ENCODE measurements around the gene ABCA13. TPM values are rescaled to one million over a fixed set of nuclear protein-coding genes. Genes with fewer than 3 reads are reported as not detected.

The ABCA13 gene
- total RNA-seq, 4 donors from 2014 or later = under 0.01 to 0.96 (median 0.35) TPM

DNA sequence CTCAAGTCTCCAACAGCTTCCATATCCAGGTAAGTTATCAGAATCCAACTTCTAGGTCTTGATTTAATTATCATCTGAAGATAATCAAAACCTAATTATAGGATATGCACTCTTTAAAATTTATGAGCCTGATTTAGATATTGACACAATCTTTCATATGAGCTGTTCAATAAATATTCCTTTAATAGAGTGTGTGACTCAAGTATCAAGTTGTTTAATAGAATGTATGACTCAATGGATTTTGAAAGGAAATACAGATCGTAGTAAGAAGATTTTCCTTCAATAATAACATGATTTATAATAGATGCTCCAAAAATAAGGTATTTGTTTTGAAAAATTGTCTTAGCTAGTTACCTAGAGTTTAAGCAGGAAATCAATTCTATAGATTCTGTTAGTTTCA, 97.8 kb downstream of the ABCA13 start:
- TF ChIP-seq POLR2AphosphoS5 (IDR thresholded peaks at IDR 0.05) (no peak), POLR2A (IDR thresholded peaks at IDR 0.05) (no peak)
- TF ChIP-seq, protein P1, sequence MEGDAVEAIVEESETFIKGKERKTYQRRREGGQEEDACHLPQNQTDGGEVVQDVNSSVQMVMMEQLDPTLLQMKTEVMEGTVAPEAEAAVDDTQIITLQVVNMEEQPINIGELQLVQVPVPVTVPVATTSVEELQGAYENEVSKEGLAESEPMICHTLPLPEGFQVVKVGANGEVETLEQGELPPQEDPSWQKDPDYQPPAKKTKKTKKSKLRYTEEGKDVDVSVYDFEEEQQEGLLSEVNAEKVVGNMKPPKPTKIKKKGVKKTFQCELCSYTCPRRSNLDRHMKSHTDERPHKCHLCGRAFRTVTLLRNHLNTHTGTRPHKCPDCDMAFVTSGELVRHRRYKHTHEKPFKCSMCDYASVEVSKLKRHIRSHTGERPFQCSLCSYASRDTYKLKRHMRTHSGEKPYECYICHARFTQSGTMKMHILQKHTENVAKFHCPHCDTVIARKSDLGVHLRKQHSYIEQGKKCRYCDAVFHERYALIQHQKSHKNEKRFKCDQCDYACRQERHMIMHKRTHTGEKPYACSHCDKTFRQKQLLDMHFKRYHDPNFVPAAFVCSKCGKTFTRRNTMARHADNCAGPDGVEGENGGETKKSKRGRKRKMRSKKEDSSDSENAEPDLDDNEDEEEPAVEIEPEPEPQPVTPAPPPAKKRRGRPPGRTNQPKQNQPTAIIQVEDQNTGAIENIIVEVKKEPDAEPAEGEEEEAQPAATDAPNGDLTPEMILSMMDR (IDR thresholded peaks at IDR 0.05) = no peak
- intact Hi-C loops (cut with DNase I; ENCODE audit: low total_unique reads) (no loop called here), in situ Hi-C loops (cut with MboI; ENCODE audit: low pct_ligation_motif_present in 1 of 4, low pct_unique_long_range_greater_than_20kb in 1 of 4, low sequenced_read_pairs in 3 of 4) (no loop called here)
- no peak for DNase-seq
- Histone ChIP-seq H3K27ac (no peak overlapping the region), H3K27me3 (no peaks in the 10 kb centered on the region), H3K4me1 (no peaks in the 10 kb centered on the region), H3K36me3 (no peaks in the 10 kb centered on the region), H3K9me3 (no peaks in the 10 kb centered on the region), H3K4me3 (no peak overlapping the region)
- 62 to 72% methylated on average over 1 of the region's 1 CpG for WGBS, 2 donors (ENCODE audit: low coverage in 1 of 2)

DNA sequence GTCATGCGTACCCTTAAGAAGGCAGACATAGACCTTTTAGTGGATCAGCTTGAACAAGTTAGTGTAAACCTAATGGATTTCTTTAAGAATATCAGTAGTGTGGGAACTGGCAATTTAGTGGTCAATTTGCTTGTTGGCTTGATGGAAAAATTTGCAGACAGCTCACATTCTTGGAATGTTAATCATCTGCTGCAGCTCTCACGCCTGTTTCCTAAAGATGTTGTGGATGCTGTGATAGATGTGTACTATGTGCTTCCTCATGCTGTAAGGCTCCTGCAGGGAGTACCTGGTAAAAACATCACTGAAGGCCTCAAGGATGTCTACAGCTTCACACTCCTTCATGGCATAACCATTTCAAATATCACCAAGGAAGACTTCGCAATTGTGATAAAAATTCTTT, 103.4 kb downstream of the ABCA13 start:
- no peak overlapping the region for H3K4me3 ChIP-seq
- in situ Hi-C loops (cut with MboI; ENCODE audit: low pct_ligation_motif_present in 1 of 4, low pct_unique_long_range_greater_than_20kb in 1 of 4, low sequenced_read_pairs in 3 of 4) = no loop called here
- H3K36me3 ChIP-seq = no peaks in the 10 kb centered on the region
- no peak overlapping the region for H3K27ac ChIP-seq
- no peak for DNase-seq
- intact Hi-C loops (cut with DNase I; ENCODE audit: low total_unique reads) = no loop called here
- no peak for TF ChIP-seq EP300 (IDR thresholded peaks at IDR 0.05; ENCODE audit: low read depth)
- TF ChIP-seq, protein P1 (IDR thresholded peaks at IDR 0.05) = no peak
- TF ChIP-seq POLR2AphosphoS5 (IDR thresholded peaks at IDR 0.05) = no peak
- TF ChIP-seq POLR2A (IDR thresholded peaks at IDR 0.05) = no peak
- no peaks in the 10 kb centered on the region for H3K9me3 ChIP-seq
- H3K4me1 ChIP-seq = no peaks in the 10 kb centered on the region
- WGBS, 2 donors (ENCODE audit: low coverage in 1 of 2) = 76 to 89% methylated on average over 3 of the region's 3 CpGs
- H3K27me3 ChIP-seq = no peaks in the 10 kb centered on the region

DNA sequence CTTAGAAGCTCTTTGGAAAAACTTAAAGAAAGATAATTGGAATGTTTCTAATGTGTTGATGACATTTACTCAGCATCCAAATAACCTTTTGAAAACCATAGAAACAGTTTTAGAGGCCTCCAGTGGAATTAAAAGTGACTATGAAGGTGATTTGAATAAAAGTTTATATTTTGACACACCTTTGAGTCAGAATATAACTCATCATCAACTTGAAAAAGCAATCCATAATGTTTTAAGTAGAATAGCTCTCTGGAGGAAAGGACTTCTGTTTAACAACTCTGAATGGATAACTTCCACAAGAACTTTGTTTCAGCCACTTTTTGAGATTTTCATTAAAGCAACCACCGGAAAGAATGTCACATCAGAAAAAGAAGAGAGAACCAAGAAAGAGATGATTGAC, 108.2 kb downstream of the ABCA13 start:
- H3K27me3 ChIP-seq = no peaks in the 10 kb centered on the region
- H3K27ac ChIP-seq = no peak overlapping the region
- H3K4me3 ChIP-seq = no peak overlapping the region
- DNase-seq = no peak
- intact Hi-C loops (cut with DNase I; ENCODE audit: low total_unique reads) = no loop called here
- WGBS, 2 donors (ENCODE audit: low coverage in 1 of 2) = 80 to 91% methylated on average over 1 of the region's 1 CpG
- H3K9me3 ChIP-seq = no peaks in the 10 kb centered on the region
- no peak for TF ChIP-seq EP300 (IDR thresholded peaks at IDR 0.05; ENCODE audit: low read depth)
- TF ChIP-seq, protein P1 (IDR thresholded peaks at IDR 0.05) = no peak
- TF ChIP-seq POLR2A (IDR thresholded peaks at IDR 0.05) = no peak
- TF ChIP-seq POLR2AphosphoS5 (IDR thresholded peaks at IDR 0.05) = no peak
- in situ Hi-C loops (cut with MboI; ENCODE audit: low pct_ligation_motif_present in 1 of 4, low pct_unique_long_range_greater_than_20kb in 1 of 4, low sequenced_read_pairs in 3 of 4) = no loop called here
- no peaks in the 10 kb centered on the region for H3K36me3 ChIP-seq
- H3K4me1 ChIP-seq = no peaks in the 10 kb centered on the region

DNA sequence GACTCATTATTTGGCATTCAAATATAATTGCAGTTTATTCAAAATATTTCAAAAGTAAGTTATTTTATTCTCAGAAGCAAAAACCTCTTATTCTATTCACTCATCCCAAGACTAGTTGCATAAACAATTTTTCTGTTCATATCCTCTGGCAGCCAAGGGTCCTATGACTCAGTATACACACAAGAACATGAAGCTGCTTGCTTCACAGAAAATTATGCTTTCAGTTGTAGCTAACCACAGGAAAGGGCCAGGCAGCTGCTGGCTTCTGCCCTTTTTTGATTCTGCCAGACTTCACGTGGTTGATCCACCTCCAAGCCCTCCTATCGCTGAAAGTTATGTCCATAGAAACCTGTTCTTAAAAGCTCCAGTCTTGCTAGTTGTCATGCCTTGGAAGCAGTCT, 108.8 kb downstream of the ABCA13 start:
- Histone ChIP-seq H3K4me3 (no peak overlapping the region), H3K36me3 (no peaks in the 10 kb centered on the region), H3K9me3 (no peaks in the 10 kb centered on the region), H3K27me3 (no peaks in the 10 kb centered on the region), H3K27ac (no peak overlapping the region), H3K4me1 (no peaks in the 10 kb centered on the region)
- intact Hi-C loops (cut with DNase I; ENCODE audit: low total_unique reads) = no loop called here
- in situ Hi-C loops (cut with MboI; ENCODE audit: low pct_ligation_motif_present in 1 of 4, low pct_unique_long_range_greater_than_20kb in 1 of 4, low sequenced_read_pairs in 3 of 4) = no loop called here
- TF ChIP-seq POLR2A (IDR thresholded peaks at IDR 0.05) (no peak), POLR2AphosphoS5 (IDR thresholded peaks at IDR 0.05) (no peak), EP300 (IDR thresholded peaks at IDR 0.05; ENCODE audit: low read depth) (no peak)
- TF ChIP-seq, protein P1 (IDR thresholded peaks at IDR 0.05) = no peak
- 55% methylated on average over 2 of the region's 2 CpGs; no CpG with 5 or more reads in 1 of the 2 donors for WGBS, 2 donors (ENCODE audit: low coverage in 1 of 2)
- no peak for DNase-seq
